HG03558 (cell line): ENCODE measurements around the gene EFCAB6.

Experiments used
- ATAC-seq: cut with Tn5 transposase; IDR thresholded peaks from one replicate; pipeline ENCODE4 v1.9.1; 2021; ENCODE audit warnings: moderate number of reproducible peaks; ENCODE audit not compliant: unreplicated experiment; ENCODE audit errors: extremely low read depth

The EFCAB6 gene

GRCh38 chr22:43830931-43831560 lies 18.9 kb upstream of the EFCAB6 start:
- no peak for ATAC-seq

GRCh38 chr22:43829904-43830851 lies 18.1 kb upstream of the EFCAB6 start:
- ATAC-seq: no peak

- ATAC-seq: no peak
These were observed 17.1 kb upstream of the EFCAB6 start for GRCh38 chr22:43828998-43829782.

- no peak for ATAC-seq
These were observed 16.6 kb upstream of the EFCAB6 start for GRCh38 chr22:43828725-43828997.

GRCh38 chr22:43827926-43828724 lies 16.0 kb upstream of the EFCAB6 start:
- ATAC-seq: no peak

GRCh38 chr22:43827003-43827735 lies 15.1 kb upstream of the EFCAB6 start:
- no peak for ATAC-seq

GRCh38 chr22:43826142-43827002 lies 14.3 kb upstream of the EFCAB6 start:
- ATAC-seq: no peak

- no peak for ATAC-seq
These were observed 13.5 kb upstream of the EFCAB6 start for GRCh38 chr22:43825651-43826050.

GRCh38 chr22:43824724-43825420 lies 12.8 kb upstream of the EFCAB6 start:
- ATAC-seq: no peak

- no peak for ATAC-seq
These were observed 12.0 kb upstream of the EFCAB6 start for GRCh38 chr22:43823911-43824665.

GRCh38 chr22:43823353-43823908 lies 11.3 kb upstream of the EFCAB6 start:
- no peak for ATAC-seq

GRCh38 chr22:43821606-43822425 lies 9.7 kb upstream of the EFCAB6 start:
- no peak for ATAC-seq

GRCh38 chr22:43820651-43821305 lies 8.7 kb upstream of the EFCAB6 start:
- no peak for ATAC-seq

- no peak for ATAC-seq
These were observed 8.0 kb upstream of the EFCAB6 start for GRCh38 chr22:43819931-43820640.

GRCh38 chr22:43819421-43819921 lies 7.4 kb upstream of the EFCAB6 start:
- no peak for ATAC-seq
